ENCODE results near the gene TCF12.

TCF12 gene

DNA sequence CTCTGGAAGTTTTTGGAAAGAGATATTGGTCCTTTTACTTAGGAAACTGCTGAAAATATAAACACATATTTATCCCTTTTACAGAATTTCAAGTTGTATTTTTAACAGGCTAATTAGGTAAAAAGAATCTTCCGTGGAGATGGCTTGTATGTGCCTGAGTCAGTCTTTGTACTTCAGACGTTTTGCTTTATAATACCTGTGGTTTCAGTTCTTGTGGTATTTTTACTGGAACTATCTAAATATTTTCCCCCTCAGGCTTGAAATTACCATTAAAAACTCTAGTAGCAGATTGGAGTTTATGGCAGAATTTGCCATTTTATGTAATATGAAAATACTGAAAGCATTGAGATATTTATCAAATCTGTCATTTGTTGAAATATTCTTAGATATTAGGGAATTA lies 306.2 kb downstream of the TCF12 start:
- DNase-seq = no peak

DNA sequence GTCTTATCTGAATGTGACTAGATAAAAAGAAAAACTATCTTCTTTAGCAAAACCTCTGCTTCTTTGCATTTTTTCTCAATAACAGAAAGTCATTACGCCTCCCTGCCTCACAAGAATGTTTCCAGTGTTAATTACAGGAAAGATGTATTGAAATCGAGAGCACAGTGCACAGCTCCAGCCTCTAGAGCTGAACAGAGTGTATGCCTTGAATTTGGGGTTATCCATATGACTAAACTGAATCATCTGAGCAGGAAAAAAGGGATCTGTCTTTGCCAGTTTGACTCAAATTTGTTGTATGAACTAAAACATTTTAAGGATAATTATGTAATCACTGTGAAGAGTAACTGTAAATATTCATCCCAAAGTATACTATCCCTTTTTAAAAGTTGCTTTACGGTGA lies 308.7 kb downstream of the TCF12 start:
- no peak for DNase-seq

DNA sequence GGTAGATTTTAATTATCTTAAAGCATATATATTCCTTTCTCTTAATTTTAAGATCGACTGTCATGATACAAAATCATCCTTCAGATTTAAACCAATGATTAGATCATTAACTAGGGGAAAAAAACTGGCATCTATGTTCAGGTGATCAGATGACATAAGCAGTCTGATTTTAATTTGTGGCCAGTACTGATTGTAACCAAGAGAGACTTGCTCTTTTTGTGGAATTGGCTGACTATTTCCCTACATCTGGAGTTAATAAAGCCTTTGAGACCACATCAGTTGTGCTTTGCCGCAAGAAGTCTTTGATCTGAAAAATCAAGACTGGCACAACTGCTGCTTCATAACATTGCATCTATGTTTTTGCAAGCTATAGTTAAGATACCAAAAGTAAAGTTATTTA lies 309.5 kb downstream of the TCF12 start:
- no peak for DNase-seq

DNA sequence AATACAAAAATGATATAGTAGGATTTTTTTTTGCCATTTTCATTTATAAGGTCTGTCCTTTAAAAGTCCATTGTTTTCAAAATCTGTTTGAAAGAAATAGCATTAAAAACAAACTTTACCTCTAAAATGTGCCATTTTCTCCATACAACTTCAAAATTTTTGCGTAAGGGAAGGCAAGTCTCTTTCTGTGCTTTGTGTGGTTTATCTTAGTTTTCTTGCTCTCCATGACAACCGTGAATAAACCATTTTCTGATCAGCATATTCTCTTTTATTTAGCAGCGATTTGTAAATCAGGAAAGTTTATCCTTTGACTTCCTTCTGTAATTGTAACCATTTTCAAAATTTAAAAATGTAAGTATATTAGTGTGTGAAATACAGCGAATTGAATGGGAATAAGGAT lies 310.0 kb downstream of the TCF12 start:
- no peak for DNase-seq

DNA sequence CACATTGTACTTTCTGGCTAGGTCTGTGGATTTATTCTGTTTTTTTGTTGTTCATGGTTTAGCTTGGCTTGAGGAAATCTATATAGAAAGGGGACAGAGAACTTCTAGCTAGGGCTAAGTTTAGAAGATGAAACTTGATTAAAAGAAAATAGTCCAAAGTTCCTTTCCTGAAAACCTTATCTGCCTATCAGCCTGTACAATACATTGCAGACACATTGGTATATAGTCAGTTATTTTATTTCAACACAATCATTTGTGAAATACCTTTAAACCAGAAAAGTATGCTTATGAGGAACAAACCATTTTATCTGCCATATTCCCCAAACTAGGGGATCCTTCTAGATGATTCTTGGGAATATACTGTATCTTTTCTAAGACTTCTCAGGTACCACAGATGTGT lies 310.6 kb downstream of the TCF12 start:
- DNase-seq = no peak

DNA sequence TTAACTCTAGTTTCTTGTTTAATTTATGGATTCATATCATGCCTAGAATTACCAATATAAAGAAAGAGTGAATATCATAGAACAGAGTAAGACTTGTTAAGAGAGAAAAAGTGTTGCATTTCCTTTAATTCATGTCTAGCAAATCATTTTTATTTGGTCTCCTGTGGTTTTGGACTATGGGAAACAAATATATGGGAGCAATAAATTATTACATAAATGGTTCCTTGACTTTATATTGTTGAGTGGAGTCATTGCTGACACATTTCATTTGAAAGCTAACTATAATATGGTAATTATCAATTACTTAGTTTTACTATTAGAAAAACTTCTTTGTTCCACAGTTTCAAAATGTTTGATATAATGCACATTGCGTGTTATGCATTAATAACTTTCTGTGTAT lies 313.1 kb downstream of the TCF12 start:
- DNase-seq = no peak

DNA sequence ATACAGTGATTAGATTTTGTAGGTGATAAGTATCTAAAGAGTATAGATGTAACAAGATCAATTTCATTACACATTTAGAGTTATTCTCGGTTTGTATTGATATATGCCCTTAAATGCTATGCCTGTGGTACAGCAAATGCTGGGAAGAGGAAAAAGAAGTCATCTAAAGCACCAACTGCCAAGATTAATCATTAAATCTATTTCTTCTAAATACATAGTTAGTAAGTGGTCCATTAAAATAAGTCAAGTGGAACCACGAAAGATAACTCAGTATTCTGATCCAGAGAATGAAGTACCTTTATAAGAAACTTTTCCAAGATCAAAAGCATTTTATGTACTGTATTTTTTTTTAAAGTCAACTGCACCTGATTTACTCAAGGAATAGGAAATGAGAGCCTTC lies 315.7 kb downstream of the TCF12 start:
- no peak for DNase-seq

DNA sequence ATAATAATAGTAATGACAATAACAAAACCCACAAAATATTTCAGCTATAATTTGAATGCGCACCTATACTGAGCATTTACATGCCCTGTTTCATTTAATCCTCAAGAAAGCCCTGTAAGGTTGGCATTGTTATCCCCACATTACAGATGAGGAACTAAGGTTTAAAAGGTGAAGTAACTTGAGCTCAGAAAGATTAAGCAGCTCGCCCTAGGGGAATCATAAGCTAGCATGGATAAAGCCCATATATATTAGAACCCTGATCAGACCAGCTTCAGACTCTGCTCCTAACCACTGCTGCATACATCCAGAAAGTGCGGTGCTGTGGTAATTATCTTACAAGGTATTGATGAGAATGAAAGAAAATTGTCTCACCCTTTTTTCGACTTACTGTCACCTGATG lies 316.7 kb downstream of the TCF12 start:
- DNase-seq = no peak

DNA sequence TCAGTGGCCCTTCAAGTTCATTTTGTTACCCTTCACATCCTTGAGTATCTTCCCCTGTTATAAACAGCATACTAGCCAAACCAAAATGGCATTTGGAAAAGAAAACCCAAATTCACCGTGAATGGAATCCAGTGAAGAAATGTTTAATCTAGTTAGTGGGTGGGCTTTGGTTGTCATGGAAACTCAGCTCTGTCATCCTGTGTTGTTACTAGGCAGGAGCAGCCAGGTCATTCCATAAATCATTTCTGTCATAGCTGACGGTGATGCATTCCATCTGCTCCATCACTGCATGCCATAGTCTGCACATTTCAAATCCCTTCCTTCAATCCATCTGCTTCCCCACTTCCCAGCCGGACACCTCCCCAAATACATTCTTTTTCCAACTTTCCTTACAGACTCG lies 317.4 kb downstream of the TCF12 start:
- peak; percentile 61 for DNase-seq

DNA sequence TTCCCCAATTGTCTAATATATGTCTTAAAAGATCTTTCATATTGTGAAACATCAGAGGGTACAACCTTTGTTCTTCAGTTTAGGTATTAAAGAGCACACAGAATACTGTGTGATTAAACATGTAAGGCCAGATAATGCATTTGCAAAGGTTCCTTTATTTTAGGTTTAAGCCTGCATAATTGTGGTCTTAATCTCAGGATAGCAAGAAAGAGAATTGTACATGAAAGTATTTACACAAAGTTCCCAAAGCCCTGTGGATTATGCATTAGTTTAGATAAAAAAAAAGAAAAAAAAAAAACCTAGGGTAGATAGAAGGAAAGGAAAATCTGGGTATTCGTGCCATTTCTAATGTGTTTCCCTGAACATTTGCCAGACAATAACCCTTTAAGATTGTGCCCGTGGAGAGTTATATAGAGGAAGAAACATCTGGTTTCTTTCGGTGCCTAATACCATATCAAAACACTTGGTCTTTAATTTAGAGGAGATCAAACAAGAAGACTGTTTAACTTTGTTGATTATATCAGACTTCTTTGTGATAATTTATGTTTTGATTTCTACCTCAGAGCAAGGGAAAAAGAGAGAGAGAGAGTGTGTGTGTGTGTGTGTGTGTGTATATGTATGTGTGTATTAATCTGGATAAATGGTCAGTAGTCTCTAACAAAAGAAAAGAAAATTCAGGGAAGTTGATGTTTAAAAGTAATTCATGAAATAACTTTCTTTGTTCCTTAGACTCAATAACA lies 318.3 kb downstream of the TCF12 start:
- no peak for DNase-seq

DNA sequence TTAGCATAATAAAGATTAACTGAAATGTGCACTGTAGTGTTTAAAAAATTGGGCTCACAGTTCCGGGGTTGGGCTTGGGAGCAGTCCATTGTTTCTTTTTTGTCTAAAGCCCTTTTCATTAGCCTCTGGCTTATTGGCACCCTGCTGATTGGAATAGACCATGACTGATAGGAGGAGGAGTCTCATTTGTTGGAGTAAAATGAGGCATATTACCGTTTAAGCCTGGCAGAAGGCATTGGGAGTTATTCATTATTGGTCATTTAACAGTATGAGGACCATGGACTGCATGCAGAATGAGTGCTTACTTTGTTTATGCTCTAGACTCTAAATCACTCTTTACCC lies 318.8 kb downstream of the TCF12 start:
- no peak for DNase-seq

DNA sequence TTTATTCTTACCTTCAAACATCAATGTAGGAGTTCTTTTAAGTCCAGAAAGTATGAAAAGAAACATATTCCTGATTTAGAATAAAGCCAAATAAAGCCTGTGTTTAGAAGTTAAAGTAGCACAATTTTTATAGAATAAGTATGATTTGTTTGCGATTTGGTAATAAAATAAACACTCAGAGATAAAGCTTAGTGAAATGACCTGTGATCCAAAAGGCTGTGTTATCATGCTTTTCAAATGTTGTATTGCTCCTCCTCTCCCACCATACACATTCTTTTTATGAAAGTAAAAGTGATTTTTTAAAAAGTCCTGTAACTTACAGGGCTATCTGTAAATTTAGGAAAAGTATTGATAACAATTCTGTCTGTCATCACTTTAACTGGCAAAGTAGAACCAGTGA lies 319.2 kb downstream of the TCF12 start:
- DNase-seq = no peak

DNA sequence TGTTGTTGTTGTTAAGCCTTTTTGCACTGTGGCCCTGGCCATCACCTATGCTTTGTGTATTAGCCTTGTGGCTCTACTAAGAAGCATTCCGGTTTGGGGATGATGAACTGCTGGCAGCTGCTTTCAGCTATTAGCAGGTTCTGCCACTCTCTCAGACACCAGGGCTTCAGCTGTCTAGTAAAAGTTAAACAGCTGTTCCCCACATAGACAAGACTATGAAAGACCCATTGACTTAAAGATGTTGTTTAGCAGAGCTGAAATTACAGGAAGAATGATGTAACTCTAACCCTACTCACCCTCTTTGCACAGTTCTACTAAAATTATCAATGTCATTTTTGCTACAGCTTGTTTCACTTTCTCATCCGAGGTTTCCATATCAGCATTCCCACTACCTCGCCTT lies 326.7 kb downstream of the TCF12 start:
- DNase-seq = no peak

DNA sequence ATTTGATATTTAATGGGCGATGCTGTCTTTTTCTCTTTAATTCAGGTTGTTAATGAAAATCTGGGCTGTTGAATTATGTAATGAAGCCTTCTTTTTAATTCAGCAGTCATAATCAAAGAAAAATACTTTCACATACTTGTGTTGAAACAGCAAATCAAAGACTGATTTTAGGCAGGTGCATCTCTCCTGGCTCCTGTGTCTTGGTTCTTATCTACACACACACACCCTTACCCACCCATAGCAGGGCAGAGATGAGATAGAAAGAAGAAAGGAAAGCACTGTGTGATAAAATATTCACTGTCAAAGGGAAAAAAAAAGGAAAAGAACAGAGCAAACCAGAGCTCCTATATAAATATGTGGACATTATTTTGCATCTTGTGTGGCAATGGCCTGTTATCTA lies 327.3 kb downstream of the TCF12 start:
- no peak for DNase-seq

DNA sequence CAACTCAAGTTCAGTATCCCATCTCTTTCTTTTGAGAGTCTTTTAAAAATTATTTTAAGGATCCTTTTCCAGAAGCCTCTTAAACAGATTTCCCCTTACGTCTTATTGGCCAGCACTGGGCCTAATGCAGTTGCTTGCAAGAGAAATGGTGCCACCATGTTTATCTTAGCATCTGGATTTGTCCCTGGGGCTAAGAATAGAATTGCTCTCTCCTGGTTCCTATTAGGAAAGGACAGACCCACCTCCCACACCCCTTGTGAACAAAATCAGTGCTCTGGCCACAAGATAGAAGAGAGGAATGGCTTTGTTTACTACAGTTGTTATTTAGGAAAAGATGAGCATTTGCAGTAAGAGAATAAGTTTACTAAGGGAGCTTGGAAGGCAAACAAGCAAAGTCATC lies 329.6 kb downstream of the TCF12 start:
- DNase-seq = no peak

DNA sequence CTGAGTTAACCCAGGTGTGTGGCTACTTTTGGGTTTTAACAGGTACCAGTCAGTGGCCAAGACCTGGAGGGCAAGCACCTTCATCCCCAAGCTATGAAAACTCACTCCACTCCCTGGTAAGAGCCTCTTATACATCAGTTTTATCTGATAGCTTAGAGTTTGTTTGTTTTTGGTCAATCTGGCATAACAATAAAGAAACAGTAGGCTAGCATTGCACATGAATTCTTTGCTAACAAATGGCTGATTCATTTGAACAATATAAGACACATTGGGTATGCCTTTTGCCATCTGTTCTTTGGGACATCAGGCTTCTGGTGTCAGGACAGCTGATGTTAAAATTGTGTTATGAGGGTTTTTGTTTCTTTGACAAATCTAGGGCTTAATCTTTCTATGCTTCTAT lies 332.9 kb downstream of the TCF12 start:
- DNase-seq = no peak

DNA sequence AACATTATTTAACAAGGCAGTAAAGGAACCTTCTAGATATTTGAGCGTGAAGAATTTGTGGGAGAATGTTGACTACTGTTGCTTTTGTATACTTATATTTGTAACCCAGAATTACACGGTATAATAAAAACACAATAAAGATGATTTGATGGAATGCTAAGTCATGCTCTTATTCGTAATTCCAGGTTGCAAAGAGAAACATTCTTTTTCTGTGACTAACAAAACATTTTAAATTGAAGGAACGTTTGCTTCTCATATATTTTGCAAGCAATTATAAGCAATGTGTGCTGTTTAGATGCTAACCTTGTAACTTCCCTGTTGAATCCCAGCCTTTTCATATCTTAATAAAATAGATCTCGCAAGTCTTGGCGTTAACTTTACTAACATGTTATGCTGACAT lies 333.5 kb downstream of the TCF12 start:
- DNase-seq = no peak

DNA sequence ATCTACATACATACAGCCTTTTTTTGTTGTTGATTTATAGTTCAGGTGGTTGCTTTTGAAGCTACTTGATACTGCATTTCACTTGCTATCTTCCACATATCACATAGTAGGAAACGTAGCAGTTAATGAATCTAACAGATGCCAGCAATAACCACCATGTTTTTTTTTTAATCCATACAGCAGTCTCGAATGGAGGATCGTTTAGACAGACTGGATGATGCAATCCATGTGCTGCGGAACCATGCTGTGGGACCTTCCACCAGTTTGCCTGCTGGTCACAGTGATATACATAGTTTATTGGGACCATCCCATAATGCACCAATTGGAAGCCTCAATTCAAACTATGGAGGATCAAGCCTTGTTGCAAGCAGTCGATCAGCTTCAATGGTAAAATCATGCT lies 334.6 kb downstream of the TCF12 start:
- no peak for DNase-seq

DNA sequence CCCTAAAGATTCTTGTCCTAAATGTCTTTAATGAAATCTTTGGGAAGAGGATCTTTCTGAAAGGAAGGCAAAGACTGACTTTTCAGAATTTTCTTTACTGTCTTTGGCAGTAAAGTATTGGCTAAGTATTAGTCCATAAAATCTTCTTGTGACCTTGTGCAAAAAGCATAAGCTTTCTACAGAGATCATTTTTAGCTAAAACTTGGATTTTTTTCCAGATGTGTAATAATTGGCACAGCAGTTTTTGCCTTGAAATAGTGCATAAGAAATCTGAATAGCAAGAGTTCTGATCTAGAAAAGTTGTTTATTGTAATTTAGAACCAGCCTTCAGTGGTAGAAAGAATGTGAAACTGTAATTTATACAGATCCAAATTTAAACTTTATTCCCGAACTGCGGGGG lies 335.1 kb downstream of the TCF12 start:
- DNase-seq = no peak

DNA sequence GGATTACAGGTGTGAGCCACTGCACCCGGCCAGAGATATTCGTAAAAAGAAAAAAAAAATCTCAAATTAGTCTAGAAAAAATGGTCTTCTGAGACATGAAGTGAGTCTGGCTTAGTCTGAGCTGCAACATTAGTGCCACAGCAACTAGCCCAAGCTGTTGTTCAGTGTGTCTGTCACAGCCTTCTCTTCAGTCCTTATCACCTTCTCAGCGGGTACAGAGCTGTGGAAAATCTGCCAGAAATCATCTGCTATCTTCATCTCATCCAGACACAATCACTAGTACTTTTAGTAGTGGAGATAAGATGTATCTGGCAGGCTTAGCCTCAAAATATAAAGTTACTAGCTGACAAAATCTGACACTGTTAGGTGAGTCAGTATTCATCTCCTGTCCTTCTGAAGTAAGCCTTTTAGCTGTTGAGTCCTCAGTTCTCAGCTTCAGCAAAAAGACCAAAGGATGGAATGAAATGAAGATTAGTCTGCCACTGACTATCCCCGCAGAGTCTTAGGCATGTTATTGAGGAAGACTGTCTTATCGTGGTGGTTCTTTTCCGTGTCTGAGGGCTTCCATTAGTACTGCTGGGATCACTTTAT lies 337.4 kb downstream of the TCF12 start:
- no peak for DNase-seq

DNA sequence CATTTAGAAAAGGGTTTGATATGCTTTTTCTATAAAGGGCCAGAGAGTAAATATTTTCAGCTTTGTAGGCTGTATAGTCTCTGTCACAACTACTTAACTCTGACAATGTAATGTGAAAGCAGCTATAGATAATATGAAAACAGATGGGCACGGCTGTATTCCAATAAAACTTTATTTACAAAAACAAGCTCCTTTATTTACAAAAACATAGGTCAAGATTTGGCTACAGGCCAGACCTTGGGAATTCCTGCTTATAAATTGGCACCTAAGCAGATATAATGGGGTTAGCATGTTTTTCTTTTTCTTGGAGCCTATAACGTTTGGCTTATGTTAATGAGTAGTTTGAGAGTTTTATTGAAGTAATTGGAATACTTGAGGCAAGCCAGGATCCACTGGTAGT lies 338.5 kb downstream of the TCF12 start:
- DNase-seq = no peak

DNA sequence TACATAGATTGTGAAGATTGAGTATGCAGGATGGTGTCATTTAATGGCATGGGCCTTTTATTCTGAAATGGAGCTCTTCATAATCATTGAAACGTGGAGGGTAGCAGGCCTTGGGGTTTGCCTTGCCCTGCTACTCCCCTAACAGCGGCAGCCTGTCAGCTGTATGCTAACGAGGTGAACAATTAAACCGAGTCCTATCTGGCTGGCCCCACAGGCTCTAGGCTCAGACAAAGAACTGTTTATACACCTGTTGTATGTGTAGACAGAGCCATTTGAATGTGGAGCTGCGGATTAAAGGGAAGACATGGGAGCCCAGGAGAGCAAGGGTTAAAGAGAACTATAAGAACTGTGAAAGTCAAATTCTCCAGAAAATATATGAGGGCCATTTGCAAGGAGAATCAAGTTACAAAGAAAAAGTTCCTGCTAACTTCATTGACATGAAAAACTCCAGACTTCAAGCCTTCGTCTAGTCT lies 341.2 kb downstream of the TCF12 start:
- no peak for DNase-seq

DNA sequence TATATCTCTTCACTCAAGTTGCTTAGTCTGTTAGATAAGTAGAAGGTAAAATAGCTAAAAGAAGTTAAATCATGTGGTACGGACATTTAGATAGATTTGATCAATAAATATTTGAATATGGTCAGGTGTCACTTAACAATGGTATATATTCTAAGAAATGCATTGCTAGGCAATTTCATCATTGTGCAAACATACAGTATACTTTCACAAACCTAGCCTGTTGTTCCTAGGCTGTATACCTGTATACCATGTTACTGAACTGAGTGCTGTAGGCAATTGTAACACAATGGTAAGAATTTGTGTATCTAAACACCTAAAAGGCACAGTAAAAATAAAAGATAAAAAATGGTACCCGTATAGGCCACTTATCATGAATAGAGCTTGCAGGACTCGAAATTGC lies 345.1 kb downstream of the TCF12 start:
- no peak for DNase-seq

DNA sequence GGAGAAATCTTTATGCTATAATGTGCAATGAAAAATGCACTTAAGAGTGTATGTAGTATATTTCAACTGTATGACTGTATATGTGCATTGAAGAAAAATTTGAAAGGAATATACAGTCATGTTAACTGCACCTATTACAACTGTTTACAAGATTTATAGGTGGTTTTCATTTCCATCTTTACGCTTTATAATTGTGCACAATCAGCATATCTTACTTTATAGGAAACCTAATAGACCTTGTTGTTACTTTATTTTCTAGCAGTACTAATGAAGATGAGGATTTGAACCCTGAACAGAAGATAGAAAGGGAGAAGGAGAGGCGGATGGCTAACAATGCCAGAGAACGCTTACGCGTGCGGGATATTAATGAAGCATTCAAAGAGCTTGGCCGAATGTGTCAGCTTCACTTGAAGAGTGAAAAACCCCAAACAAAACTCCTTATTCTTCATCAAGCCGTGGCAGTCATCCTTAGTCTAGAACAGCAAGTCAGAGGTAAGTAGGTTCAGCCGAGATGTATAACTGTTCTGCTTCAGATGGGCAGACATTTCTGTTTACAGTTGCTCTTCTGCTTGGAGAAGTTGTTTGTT lies 354.4 kb downstream of the TCF12 start:
- no peak for DNase-seq

DNA sequence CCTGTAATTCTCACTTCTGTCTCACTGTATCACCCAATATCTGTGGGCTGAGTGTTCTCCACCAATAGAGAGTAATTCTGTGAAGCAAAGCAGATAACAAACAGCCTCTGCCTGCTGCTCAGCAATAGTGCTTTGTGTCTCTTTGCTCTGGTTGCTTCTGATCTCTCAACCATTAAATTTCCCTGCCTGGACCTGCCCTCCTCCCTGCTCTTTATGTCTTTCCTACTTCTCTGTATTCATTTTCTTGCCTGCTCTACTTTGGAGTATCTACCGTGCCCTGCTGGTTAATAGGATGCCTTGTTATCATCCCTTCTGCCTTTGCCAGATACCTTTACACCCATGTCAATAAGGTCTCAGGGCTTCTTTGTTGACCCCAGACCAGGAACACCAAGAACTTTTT lies 355.0 kb downstream of the TCF12 start:
- no peak for DNase-seq

All from NCI-H446 treated with DMSO at 0.1 percent for 48 hours (cell line).